C4-2B (cell line): ENCODE measurements around the gene CDH12.

Experiments used
- CTCF ChIP-seq: fragments of 450-650 bp; conservative IDR thresholded peaks from 2 replicates; pipeline ENCODE4 v1.5.1; 2017; ENCODE audit warnings: mild to moderate bottlenecking
- ZFX ChIP-seq: fragments of 450-650 bp; IDR thresholded peaks from 2 replicates; pipeline ENCODE4 v1.6.1; 2017

GRCh38 chr5:21834863-21835262, 1018.3 kb downstream of the CDH12 start:
- TF ChIP-seq CTCF (no peak), ZFX (no peak)
